Activated gamma-delta T cell treated with Interleukin-2 at 50 U/mL for 16 hours (primary cell): ENCODE measurements around the gene GPAM.
"Not testable (repeated sequence)": the region's sequence is repeated elsewhere in the genome, so short reads cannot be mapped to it uniquely, and the experiment has no call there.

Experiments used
- DNase-seq: peaks from one replicate; pipeline ENCODE4 v3.0.0-alpha.2; 2020

Gene GPAM

DNA sequence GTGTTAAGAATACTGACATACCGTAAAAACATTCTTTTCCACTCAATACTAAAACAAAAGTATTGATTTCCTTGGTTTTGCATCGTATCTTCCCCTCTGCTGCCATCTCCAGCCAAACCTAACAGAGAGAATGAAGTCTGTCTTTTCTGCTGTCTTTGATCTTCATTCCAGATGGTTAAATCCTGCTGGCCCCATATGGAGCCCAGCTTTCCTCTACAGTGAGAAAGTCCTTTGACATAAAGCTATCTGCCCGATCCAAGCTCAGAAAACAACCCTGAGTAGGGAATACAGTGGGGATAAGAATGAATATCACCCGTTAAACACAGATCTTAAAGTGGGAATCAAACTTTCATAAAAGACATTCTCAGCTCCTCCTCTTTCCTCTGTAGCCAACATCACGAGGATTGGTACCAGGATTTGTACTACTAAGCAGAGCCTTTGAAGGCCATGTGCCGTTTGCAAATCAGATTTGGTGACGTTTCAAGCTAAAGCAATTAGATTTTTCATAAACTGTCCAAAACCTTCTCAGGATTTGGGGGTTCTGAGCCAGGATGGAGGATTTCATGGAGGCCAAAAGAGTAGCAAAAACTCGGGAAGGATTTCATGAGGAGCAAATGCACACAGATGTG is 30.8 kb upstream of the GPAM start:
- DNase-seq: no peak

DNA sequence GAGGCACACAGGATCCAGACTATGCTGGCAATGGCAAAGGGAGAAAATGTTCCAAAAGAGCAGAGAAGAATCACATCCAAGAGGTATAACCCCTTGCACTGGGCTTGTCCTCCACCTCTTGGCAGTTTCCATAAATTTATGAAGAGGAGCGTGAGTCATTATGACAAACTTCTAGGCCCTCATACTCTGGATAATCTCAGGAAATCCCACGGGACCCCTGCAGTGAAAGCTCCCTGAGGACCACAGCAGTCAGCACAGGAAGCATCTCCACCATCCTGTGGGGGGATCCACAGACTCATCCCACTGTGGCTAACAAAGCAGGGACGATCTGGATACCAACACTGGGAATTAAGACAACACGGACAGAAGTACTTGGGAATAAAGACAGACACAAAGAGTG is 30.3 kb upstream of the GPAM start:
- no peak for DNase-seq

DNA sequence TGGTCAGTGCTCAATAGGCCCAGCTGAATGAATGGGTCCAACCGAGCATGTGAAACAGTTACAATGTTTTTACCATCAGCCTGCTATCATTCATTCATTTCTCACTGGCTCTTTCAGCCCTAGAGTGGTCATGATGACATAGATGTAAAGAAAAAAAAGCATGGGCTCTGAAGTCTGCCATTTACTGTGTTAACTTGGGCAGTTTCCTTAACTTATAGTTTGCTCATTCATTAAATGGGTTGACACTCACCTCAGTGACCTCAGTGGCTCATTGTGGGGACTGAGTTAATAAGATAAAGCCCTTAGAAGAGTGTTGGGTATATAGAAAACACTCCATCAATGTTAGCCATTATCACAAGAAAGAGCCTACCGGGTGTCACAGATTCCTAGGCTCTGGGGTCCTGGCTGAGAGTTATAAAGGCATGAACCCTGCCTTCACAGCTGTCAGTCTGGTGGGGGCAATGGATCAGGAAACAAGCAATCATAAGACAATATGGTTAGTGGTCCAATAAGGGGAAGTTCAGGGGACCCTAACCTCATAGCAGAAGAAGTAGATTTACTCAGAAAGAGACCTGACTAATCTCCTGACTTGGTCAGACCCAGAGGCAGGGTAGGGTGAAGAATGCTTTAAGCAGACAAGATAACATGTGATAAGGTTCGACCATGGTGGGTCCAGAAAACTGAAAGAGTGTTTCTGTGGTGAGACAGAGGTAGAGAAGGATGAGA is 29.7 kb upstream of the GPAM start:
- DNase-seq: no peak

DNA sequence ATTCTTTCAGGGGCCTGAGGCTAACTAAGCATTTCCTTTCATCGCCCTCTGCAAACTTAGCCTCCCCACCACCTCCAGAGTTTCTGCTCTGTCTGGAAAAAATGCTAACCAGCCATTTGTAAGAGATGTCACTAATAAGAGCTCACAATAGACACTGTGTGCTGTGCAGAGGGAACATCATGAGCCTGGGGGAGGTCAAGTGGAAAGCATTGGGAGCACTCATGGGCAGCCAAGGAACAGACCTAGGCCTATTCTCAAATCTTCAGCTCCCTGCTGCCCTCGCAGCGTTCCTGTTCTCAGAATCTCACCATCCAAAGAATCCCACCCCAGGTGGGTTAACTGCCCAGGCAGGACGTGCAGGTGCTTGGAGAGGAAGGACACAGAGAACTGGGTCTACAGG is 27.1 kb upstream of the GPAM start:
- no peak for DNase-seq

DNA sequence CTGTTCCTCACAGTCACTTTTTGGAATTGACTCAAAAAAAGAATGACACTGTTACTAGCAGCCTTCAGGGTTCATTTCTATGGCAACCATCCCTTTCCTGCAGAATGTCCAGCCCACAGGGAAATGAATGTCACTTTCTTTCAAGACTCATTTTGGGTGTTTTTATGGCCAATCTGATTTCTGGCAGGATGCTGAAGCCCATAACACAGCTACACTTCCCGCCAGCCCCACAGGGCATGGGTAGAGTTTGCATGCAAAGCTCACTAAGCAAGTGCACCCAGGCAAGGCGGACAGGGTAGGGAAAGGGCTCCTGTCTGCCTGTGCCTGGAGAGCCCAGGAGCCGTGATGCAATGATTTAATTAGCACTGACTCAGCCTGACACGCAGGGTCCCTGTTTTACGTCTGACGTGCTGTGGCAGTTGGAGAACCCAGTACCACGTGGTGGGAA is 26.1 kb upstream of the GPAM start:
- DNase-seq: no peak

DNA sequence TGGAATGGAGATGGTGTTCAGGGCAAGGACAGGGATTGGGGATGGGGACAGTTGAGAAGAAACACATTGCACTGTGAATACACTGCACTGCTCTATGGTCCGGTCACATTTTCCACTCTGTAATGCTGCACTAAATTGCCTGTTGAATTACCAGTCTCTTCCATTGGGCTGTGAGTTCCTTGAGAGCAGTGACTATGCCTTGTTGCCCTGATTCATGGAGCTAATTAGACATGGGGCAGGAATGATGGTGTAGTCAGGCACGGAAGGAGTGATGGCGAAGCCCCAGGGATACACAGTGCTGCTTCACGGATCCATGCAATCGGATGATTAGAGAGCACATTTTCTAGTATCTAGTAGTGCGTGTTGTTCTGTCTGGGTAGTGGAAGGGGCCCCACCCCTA is 25.4 kb upstream of the GPAM start:
- no peak for DNase-seq

DNA sequence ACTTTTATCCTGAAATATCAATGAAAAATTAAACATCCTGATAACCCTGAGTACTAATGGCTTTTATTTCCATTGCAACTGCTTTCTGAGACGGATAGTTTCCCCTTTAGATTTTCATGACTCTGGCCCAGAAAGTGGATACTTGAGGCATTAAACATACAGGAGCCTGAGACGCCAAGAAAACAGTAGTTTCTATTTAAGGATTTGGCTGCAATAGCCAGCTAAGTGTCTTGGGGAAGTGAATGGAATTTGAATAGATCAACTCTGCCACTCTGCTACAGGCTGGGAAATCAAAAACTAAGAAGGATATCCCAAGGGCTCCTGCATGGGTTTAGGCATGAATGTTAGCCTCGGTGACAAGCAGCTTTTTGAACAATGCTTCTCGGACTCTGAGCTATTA is 24.7 kb upstream of the GPAM start:
- no peak for DNase-seq

DNA sequence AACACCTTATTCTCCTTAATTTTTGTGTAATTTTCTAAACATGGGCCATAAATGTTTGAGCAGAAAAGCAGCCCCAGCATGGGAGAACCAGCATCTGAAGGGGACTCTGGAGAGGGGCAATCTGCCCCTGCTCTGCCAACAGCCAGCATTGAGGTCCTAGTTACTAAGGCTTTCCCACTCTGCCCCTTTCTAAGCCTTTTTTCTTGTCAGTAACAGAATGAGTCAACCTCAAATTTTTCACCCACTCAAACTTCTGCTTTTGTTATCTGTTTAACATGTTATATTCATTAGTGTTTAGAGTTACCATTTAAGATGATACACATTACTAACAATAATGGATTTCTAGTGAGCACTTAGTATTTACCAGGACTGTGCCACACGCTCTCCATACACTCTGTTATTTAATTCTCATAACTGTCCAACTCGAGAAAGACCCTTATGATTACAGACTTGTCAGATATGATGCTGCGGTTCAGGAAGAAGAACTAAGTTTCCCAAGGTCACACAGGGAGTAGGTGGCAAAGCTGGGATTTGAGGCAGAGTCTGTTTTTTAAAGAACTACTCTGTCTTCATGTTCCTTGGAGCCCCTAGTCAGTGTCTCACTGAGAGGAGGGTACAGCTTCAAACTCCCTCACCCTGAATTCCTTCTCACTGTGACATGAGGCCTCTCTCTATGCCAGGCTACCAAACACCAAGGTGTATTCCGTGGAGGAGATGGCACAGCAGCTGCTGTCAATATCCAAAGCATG is 19.9 kb upstream of the GPAM start:
- no peak for DNase-seq

DNA sequence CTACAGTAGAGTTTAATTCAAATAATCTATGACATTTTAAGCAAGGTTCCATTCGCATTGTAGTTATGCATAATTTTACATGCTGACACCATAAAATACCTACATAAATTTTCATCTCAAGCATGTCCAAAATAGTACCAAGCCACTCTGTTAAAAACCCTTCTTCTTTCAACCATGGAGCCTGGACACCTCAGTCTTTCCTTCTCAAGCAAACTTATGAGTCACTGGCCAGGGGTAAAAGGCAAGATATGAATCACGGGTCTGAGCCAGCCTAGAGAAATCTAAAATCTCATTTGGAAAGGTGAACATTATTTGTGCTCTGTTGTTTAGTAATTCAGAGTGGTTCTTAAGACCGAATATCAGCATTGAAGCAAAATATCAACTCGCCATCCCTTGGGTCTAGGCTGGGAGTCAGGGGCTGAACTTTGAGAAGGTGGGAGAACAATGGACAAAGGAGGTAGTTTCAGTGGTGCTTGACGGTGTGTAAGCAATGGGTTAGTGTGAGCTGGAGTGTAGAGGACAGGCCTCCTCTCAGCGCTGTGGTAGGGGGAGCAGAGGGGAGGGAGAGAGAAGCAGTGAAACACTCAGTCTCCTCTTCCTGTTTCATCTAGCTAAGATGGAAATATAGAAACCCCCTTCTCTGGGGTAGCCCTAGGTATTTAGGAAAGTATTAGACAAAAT is 19.1 kb upstream of the GPAM start:
- DNase-seq: no peak

DNA sequence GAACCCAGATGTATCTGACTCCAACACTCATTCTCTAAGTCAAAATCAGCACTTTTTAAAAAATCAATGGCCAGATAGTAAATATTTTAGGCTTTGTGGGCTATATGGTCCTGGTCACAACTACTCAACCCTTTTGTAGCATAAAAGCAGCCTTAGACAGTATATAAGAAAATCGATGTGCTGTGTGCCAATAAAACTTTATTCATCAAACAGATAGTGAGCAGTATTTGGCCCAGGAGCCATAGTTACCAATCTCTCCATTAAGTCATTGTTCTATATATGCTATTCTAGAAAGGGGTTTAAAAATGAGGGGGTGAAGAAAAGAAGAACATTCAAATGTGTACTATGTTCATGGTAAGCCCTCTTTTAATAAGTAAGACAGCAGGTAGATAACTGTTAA is 18.5 kb upstream of the GPAM start:
- no peak for DNase-seq

DNA sequence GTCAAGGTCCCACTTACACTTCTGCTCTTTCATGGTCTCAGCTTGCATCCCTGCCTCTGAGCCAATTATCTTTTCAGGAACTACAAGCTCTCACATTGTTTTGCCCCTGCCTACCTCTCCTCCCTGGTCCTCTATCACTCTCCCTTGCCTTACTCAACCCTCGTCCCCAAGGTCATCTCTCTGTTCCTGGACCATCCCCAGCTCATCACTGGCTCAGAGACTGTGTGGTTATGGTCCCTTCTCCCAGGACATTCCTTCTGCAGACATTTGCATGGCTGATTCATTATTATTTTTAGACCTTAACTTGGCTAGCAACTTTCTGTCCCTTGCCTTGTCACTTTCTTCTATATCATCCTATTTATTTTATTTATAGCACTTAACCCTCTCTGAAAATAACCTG is 17.8 kb upstream of the GPAM start:
- DNase-seq: no peak

DNA sequence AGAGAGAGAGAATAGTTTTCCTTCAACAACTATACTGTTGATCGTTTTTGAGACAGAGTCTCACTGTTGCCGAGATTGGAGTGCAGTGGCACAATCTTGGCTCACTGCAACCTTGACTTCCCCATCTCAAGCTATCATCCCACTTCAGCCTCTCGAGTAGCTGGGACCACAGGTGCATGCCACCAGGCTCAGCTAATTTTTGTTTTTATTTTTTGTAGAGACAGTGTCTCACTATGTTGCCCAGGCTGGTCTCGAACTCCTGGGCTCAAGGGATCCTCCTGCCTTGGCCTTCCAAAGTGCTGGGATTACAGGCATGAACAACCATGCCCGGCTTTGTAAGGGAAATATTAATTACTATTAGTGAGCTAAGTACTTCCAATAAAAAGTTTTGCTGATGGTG is 16.7 kb upstream of the GPAM start:
- not testable (repeated sequence) for DNase-seq

DNA sequence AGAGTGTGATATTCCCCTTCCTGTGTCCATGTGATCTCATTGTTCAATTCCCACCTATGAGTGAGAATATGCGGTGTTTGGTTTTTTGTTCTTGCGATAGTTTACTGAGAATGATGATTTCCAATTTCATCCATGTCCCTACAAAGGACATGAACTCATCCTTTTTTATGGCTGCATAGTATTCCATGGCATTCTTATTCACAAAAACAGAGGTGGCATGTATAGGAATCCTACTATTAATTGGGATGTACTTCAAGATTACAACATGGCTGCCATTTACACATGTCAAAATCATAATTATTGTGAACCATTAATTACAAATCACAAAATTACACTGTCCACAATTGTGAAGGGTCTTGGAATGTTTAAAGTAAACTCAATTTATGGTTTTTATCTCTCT is 14.1 kb upstream of the GPAM start:
- not testable (repeated sequence) for DNase-seq

DNA sequence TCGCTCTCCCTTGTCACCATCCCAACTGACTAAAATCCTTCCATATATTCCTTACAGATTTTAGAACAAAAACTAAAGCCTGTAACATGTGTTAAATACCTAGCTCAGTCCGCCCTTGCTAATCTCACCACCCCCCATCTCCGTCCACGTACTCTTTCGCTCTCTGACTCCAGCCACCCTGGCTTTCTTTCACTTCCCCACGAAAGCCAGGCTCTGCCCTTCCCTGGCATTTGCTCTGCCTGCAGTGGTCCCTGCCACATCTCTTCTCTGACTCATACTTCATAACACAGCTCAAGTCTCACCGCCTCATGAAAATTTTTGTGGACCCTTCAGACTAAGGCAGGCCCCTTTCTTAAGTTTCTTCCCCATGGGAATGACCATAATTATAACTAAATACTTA is 11.7 kb upstream of the GPAM start:
- DNase-seq: no peak

DNA sequence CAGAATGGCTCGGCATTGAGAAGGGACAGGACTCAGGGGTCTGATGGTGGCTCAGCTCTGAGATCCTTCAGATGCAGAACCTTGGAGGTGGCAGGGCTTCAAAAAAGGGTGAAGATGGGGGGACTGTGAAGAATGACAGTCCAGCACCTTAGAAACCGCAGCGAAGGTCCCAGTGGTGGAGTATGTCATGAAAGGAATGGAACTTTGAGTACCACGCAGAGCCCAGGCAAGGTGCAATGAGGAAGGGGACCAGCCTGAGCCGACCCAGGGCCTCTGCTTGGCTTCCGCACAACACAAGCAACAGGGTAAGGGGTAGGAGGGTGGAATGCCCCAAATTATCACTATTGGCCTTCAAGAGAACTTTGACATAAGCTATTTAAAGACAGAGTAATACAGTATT is 8.2 kb upstream of the GPAM start:
- DNase-seq: no peak

DNA sequence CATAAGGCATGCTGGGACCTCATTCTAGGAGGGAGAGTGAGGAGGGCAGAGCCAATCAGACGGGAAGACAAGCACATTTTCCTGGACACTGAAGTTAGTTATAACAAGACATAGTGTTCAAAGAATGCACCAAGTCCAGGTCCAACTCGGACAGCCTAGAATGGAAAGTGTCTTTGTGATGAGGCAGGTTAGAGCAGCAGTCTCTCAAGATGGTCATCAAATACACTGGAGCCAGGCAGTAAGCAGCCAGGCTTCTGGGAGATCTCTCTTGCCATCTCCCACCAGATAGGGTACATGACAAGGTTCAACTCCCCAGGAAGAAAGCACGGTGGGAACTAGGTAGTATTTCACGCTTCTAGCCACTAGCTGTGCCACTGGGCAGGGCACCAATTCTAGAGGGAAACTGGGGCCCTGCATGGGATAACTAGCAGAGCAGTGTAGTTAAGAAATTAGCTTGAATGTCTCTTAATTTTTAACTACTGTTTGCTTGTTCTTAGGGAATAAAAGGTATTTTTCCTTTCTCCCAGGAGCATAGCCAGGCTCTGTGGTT is 7.6 kb upstream of the GPAM start:
- DNase-seq: no peak

DNA sequence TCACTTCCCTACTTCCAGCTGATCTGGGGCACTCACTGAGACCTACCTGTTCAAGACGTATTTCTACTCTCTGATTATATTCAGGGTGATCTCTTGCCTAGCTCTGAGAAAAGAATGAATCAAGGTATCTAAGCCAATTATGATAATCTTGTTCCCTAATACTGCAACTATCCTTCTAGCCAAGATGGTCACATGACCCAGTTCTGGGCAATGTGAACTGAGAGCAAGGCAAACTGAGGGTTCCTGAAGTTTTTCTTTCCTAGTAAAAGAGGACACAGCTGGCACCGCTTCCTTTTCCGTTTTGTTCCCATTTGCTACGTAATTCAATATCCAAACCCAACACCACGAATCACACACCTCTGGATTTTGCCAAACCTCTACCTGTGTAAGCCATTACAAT is 5.9 kb upstream of the GPAM start:
- DNase-seq: no peak

DNA sequence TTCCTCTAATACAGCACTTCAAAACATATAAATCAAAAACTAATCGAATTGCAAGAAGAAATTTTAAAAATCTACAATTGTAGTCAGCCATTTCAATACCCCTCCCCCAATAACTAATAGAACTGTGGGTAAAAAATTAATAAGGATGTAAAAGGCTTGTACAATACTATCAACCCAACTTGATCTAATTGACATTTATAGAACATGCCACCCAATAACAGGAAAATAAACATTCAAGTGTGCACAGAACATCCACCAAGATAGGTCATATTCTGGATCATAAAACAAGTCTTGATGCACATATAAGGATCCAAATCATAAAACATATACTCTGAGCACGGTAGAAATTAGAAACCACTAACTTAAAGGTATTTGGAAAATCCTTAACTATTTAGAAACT is 4.0 kb upstream of the GPAM start:
- no peak for DNase-seq

DNA sequence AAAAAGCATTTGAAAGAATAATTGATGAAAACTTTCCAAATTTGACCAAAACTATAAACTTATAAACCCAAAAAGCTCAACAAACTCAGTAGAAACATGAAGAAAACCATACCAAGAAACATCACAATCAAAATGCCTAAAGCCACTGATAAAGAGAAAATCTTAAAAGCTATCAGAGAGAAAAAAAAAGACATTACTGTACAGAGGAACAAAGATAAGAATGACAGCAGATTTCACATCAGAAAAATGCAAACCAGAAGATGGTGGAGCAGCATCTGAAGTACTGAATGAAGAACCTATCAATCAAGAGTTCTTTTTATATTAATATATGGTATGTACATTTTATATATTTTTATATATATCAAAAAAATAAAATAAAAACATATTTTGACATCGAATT is 2.4 kb upstream of the GPAM start:
- DNase-seq: no peak

DNA sequence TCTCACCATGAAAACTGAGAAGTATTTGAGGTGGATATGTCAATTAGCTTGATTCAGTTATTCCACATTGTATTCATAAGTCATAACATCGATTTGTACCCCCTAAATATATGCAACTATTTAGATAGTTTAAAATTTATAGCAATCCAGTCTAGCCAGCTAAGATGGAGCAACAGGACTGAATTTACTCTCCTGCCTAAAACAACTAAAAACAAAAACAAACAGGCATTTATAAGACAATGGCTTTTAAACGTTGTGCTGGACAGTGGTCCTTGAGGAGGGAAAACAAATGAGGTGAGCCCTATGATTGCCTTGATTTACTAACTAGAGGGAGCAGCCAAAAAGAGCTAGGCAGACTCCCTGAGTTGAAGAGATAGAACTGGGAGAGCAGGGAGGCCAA is 814 bp upstream of the GPAM start:
- DNase-seq: no peak

DNA sequence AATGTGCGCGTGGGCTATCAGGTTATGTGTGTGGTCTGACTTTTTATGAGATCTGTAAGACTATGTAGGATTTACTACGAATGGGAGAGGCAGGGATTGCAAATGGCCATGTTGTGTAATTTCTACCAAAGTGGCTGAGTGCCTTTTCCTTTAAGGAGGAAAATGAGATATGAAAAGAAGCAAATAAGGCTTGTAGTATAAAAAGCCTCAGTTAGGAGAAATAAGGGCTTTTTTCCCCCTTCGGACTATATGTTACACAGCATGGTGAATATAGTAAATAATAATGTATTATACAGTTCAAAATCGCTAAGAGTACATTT is 447 bp upstream of the GPAM start:
- DNase-seq: no peak

DNA sequence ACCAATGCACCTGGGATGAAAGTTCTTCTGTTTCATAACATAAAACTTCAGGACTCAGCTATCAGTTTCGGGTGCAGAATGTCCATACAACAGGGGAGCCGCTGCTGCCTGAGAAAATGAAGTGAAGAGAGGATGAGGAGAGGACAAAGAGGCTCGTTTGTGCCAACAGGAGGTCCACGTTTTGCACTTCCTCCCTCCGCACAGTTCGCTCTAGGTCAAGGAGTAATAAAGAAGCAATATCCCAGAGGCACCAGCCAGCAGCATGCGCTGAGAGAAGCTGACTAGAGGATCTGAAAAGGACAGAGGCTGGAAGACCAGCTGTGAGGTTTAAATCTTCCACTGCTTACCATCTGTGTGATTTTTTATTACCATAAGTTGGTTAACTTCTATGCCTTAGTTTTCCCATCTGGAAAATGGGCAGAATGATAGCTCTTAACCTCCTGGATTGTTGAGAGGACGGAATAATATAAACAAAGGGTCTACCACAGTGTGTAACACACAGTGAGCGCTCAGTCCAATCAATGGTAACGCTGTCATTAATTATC is 709 bp downstream of the GPAM start:
- no peak for DNase-seq

DNA sequence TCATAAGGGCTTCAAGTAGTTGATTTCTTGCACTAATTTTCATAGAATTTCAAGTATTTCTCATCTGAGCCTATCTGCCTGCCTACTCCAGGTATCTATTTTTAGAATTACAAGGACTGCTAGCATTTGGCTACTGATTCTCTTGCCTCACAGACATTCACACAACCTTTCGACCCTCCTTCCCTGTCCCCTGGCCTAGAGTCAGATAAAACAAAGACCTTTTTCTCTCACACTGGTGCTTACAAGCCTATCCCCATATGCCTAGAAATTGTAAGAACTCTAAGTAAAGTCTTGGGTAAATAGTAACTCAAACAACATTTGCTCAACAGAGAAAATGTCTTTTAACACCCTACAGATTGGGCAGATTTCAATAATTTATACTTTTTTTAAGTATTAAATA is 6.3 kb downstream of the GPAM start:
- DNase-seq: no peak
